RPMI7951 (cell line): ENCODE results near the gene UBALD2. TPM values are rescaled to one million over a fixed set of nuclear protein-coding genes. Genes with fewer than 3 reads are reported as not detected.
"Not testable (repeated sequence)": the region's sequence is repeated elsewhere in the genome, so short reads cannot be mapped to it uniquely, and the experiment has no call there.

Source experiments
- DNase-seq: peaks from one replicate; pipeline ENCODE4 v3.0.0-alpha.2; 2012; ENCODE audit warnings: low read depth
- total RNA-seq: library from RNA; depleted of rRNA; stranded (reverse); fragments of >200 nt; shearing (Covaris generic); gene quantifications from 2 replicates; pipeline ENCODE4 v1.2.3, GENCODE V29; 2014

Gene UBALD2
- total RNA-seq, 1 experiment from 2014 or later = 20.5 TPM

GRCh38 chr17:76244721-76245120 lies 20.4 kb upstream of the UBALD2 start:
- DNase-seq = not testable (repeated sequence)

- no peak for DNase-seq
These were observed 18.8 kb upstream of the UBALD2 start for GRCh38 chr17:76246080-76247066.

DNA sequence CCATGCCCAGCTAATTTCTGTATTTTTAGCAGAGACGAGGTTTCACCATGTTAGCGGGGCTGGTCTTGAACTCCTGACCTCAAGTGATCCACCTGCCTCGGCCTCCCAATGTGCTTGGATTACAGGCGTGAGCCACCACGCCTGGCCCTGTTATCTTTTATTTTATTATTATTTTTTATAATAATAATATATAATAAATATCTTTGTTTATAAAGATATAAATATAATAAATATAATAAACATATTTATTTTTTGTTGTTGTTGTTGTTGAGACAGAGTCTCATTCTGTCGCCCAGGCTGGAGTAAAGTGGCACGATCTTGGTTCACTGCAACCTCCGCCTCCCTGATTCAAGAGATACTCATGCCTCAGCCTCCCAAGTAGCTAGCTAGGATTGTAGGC lies 17.8 kb upstream of the UBALD2 start:
- DNase-seq = no peak

DNA sequence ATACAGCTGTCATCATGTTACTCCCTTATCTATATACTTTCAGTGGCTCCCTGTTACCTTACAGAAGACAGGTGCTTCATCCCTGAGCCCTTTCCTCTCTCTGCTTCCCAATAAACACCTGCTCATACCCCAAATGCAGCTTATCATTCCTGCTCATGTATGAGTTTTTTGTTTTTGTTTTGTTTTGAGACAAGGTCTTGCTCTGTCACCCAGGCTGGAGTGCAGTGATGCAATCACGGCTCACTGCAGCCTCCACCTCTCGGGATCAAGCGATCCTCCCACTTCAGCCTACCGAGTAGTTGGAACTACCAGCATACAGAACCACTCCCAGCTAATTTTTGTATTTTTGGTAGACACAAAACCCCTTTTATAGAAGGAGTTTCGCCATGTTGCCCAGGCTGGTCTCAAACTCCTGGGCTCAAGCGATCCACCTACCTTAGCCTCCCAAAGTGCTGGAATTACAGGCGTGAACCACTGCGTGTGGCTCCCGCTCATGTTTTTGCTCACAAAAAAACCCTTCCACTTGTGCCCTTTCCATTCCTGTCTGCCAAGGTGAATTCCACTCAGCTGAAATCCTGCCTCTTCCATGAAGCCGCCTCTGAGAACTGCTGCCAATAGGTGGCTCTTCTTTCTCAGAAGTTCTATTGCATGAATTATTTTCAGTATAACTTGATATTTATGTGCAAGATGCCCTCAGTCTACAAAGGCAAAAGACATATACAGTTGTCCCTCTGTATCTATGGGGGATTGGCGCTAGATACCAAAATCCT lies 16.9 kb upstream of the UBALD2 start:
- DNase-seq = no peak

GRCh38 chr17:76250141-76250540 lies 15.0 kb upstream of the UBALD2 start:
- DNase-seq = no peak

DNA sequence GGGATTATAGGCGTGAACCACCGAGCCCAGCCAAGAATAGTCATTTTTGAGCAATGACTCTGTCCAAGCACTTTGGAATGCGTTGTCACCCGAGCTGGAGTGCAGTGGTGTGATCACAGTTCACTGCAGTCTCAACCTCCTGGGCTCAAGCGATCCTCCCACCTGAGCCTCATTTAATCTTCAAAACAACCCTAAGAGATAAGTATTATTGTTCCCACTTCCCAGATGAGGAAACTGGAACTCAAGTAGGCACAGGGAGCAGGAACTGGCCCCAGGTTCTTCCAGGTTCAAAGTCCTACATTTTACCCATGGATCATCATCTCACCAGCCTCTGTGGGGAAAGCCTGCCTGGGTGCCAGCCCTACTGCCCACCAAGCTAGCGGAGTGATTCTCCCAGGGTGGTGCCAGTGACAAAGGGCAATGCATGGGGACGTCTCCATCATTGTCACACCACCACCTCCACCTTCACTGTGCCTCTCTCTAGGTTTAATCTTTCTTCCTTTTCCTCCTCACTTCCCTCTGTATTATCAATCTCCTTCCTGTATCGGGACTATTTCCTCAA lies 13.6 kb upstream of the UBALD2 start:
- no peak for DNase-seq

DNA sequence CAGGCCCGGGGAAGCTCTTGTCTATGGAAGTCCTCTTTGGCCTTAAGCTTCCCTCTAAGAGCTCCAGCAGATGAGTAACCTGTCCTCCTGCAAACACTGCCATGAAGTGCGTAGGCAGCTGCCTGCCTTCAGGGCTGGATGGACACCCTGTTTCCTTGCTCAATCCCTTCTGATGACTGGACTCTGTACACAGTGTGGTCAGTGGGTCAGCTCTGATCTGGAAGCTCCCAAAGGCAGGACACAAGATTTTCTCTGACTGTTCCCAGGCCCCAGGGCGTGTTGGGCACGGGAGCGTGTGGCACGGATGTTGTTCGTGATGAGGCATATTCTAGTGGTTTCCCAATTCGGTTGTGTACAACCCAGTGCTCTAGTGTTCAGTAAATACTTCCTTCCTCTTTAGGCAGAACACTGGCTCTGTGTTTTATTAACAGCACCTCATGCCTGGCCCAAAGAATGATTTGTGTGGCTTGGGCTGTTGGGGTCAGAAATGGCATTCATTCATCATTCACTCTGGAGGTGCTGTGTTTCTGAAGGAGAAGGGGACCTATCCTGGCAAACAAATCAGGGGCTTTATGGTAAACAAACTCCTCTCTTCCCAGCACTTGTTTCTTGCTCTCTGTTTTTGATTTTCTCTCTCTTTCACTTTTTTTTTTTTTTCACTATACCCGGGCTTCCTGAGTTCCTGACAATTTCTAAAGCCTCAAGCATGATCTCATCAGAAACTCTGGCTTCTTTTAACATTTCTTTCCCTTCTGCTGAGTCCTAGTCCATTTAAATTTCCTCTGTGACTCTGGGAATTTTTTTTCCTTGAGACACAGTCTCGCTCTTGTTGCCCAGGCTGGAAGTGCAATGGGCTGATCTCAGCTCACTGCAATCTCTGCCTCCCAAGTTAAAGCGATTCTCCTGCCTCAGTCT lies 12.9 kb upstream of the UBALD2 start:
- DNase-seq = peak; percentile 99

DNA sequence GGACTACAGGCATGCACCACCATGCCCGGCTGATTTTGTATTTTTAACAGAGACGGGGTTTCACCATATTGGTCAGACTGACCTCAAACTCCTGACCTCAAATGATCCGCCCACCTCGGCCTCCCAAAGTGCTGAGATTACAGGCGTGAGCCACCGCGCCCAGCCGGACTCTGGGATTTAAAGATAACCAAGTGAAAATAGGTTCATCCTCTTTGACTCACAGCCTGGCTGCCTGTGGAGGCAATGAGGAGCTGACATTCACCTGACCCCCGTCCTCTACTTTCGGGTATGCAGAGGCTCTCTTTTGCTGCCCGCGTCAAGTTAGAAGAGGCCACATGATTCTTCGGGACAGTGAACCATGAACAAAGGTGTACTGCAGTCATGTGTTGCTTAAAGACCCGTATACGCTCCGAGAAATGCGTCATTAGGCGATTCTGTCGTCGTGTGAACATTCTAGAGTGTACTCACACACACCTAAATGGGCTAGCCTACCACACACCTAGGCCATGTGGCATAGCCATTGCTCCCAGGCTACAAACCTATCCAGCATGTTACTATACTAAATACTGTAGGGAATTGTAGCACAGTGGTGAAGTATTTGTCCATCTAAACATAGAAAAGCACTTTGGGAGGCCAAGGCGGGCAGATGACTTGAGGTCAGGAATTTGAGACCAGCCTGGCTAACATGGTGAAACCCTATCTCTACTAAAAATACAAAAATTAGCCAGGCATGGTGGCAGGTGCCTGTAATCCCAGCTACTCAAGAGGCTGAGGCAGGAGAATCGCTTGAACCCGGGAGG lies 12.0 kb upstream of the UBALD2 start:
- DNase-seq = not testable (repeated sequence)

DNA sequence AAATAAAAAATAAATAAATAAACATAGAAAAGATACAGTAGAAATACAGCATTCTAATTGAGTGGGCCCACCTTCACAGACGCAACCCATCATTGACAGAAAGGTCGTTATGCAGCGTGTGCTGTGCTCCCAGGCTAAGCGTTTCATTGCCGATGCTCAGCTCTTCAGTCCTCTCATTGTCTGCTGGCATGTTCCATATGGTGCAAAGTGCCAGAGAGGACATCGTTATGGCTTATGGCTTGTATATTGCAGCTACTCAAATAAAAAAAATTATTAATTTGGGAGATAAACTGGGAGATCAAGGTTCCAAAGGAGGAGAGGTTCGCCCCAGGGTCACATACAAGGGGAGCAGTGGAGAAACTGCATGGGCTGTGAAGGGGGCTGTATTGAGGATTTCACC lies 11.3 kb upstream of the UBALD2 start:
- DNase-seq = no peak

GRCh38 chr17:76254275-76254674 lies 10.9 kb upstream of the UBALD2 start:
- no peak for DNase-seq

- DNase-seq = peak; percentile 66
These were observed 9.2 kb upstream of the UBALD2 start for GRCh38 chr17:76255801-76256429.

DNA sequence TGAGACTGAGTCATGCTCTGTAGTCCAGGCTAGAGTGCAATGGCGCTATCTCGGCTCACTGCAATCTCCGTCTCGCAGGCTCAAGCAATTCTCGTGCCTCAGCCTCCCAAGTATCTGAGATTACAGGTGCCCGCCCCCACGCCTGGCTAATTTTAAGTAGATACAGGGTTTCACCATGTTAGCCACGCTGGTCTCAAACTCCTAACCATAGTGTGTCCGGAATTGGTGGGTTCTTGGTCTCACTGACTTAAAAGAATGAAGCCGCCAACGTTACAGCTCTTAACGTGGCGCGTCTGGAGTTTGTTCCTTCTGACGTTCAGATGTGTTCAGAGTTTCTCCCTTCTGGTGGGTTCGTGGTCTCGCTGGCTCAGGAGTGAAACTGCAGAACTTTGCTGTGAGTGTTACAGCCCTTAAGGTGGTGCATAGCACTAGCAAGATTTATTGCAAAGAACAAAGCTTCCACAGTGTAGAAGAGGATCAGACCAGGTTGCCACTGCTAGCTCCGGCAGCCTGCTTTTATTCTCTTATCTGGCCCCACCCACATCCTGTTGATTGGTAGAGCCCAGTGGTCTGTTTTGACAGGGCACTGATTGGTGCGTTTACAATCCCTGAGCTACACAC lies 8.6 kb upstream of the UBALD2 start:
- DNase-seq = not testable (repeated sequence)

- DNase-seq = no peak
These were observed 4.9 kb upstream of the UBALD2 start for GRCh38 chr17:76260220-76260619.

GRCh38 chr17:76260669-76261068 lies 4.5 kb upstream of the UBALD2 start:
- DNase-seq = no peak

- peak; percentile 65 for DNase-seq
These were observed 3.5 kb upstream of the UBALD2 start for GRCh38 chr17:76261421-76262215.

GRCh38 chr17:76262732-76263344 lies 2.3 kb upstream of the UBALD2 start:
- no peak for DNase-seq

DNA sequence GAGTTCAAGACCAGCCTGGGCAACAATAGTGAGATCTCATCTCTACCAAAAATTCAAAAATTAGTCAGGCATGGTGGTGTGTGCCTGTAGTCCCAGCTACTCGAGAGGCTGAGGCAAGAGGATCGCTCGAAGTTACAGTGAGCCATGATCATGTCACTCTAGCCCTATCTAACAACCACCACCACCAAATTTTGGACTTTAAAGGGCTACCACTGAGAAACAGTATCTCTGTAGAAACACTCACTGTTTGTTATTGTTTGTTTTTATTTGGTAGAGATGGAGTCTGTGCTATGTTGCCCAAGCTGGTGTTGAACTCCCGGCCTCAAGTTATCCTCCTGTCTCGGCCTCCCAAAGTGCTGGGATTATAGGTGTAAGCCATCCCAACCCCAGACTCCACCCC lies 1.3 kb upstream of the UBALD2 start:
- no peak for DNase-seq

DNA sequence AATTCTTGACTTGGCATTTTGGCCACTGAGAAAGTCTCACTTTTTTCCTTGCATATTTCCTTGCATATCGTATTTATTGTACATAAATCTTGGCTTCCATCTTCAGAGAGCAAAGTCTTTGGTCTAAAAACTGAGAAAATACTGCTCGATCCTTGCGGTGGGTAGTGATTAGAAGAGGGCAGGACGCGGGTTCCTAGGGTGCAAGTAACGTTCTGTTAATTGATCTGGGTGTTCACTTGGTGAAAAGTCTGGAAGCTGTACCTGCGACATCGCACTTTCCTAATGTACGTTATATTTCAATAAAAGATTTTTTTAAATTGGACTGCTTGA lies 758 bp upstream of the UBALD2 start:
- DNase-seq = no peak
